HG02938 (cell line): ENCODE data around the gene HS3ST3B1.

ENCODE experiments used
- ATAC-seq: cut with Tn5 transposase; IDR thresholded peaks from one replicate; pipeline ENCODE4 v1.9.1; 2021; ENCODE audit warnings: mild to moderate bottlenecking, moderate library complexity; ENCODE audit not compliant: unreplicated experiment

HS3ST3B1 gene

DNA sequence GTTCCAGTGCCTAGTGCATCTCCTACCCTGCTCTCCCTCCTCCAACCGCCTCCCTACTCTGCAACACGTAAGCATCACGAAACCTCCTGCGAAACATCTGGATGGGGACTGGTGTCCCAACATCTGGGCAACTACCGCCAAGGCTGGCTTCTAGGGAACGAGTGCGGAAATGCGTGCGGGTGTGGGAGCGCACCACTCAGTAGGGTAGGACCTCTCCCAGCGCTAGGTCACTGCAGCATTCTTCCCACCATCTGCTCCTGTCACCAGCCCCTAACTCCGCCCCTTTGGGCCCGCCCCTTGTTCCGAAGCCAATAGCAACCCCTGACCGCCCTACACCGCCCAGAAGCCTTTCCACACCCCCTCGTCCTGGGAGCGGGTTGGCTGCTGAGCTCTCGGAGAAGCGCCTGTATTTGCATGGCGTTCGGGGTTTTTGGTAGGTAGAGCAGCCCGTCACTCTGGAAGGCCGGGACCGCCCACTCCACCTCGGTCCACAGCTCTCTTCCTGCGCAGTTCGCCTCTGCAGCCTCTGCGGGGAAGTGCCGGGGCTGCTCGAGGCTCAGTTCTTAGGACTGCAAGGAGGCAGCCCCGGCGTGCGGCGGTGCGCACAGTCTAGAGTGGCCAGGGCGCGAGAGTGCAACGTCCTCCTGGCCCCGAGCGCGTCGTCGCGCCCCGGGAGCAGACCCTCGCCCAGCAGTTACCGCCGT lies at the start of gene HS3ST3B1:
TSS of gene HS3ST3B1 (plus strand) at position 507 of the 704 bp plus-strand sequence. CDS start 438 bp downstream, outside the sequence.
- peak; percentile 87 for ATAC-seq

DNA sequence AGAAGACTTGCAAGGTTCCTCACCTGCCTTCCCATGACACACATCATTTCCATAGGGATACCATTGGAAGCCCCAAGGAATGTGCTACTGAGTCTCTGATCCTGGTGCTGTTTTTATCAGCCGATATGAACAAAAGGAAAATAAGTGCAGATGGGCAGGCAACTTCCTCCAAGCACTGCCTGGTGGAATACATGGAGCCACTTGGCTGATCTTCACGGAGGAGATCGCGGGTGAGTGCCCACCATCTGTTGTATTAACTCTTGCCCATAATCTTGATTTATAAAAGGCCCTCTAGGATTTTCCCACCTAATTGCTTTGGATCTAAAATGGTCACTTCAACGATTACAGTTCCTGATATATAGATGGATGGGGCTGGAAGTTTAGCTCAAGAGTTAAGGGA lies 39.5 kb upstream of the HS3ST3B1 start:
- ATAC-seq: no peak

DNA sequence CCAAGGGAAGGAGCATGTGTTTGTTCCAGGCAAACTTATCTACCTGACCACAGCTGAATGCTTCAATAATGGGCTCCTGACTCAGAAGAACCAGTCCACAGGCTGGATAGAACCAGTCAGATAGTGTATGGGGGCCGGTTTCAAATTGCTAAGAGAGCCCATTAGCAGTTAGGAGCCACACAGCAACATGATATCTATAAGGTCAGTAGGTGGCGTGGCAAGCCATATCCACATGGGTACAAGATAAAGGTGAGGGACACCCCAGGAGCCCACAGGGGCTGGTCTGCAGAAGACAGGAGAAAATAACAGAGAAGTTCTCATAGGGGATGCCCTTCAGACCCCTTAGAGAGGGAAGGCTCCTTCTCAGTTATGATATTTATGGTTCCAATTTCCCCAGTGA lies 32.6 kb upstream of the HS3ST3B1 start:
- no peak for ATAC-seq

DNA sequence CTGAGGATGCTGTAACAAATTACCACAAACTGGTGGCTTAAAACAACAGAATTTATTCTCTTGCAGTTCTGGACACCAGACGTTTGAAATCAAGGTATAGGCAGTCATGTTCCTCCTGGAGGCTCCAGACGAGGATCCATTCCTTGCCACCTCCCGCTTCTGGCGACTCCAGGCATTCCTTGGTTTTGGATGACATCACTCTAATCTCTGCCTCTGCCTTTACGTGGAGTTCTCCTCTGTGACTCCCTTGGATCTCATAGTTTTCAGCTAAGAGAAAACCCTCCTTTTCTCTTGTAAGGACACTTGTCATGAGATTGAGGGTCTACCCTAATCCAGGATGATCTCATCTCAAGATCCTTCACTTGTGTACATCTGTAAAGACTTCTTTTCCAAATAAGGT lies 31.4 kb upstream of the HS3ST3B1 start:
- no peak for ATAC-seq

DNA sequence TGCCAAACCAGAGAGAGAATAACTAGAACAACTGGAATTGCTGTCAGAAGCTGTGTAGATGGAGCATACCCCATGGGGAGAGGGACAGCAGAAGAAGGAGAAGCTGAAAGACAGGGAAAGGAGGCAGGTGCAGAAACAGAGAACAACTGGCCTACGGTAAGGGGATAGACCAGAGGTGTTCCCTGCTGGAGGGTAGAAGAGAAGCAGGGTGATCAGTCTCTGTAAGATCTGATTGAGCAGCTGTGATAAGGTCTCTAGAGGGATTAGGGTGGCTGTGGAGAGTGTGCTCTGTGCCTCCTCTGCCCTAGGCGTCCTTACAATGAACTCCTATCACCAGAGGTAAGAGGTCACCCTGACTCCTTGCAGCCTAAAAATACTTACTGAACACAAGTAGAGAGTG lies 30.4 kb upstream of the HS3ST3B1 start:
- no peak for ATAC-seq

DNA sequence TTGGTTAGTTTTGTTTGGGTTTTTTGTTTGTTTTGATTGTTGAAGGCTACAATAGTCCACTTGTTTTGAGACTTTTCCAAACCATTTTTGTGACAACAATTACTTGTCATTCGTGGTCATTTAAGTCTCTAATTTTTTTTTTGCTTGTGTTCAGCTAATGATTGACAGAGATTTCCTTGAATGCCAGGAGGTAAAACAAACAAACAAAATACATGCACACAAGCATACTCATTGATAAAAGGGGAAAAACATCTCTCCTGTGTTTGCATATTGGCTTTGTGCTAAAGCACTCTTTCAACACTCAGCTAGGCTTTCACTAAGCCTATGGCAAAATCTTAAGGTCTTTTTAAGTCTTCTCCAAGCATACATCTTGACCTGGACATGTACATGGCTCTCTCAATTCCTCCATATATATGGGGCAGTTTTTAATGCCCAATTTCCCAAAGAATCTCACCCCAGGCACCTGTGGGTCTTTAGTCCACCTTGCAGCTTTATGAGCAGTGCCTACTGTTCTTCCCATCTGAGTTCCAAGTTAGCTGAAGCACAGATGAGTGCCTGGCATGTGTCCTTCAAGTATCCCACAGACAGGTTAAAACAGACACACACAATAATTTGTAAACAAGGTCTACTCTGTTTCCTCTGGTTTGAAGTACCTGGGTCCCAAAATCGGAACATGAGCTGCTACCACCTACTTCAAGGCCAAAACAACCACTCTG lies 24.2 kb upstream of the HS3ST3B1 start:
- no peak for ATAC-seq

DNA sequence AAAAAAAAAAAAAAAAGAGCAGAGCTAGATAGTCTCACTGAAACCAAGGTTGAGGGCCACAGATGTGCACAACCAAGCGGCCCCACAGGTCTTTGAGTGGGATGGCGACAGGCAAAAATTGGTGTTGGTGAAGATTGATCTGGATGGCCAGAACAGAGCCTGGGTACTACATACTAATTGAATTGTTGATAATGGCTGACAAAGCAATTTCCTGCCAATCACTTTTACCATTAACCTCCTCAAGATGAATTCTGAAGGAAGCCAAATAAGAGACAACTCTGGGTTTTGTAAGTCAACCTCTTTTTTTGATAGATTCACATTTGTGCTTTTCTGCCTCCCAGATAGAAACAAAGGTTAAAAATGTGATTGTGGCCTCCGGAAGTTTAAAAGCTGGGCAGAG lies 19.4 kb upstream of the HS3ST3B1 start:
- no peak for ATAC-seq

DNA sequence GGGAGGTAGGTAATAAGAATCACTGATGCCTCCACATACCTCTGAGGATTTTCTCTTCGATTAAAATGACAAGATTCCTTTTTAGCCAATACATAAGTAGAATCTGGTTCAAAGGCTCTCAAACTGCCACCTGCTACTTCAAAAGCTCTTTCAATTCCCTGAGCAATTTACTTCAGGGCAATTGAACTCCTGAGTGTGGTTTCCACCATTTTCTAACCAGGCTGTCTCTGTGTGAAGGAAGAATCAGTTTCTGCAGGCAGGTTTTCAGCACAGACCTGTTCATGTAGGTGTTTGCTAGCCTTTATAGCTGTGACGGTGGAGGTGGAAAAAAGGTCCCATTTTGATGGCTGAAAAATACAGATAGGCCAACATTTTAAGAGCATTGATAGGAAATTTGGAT lies 18.2 kb upstream of the HS3ST3B1 start:
- no peak for ATAC-seq

DNA sequence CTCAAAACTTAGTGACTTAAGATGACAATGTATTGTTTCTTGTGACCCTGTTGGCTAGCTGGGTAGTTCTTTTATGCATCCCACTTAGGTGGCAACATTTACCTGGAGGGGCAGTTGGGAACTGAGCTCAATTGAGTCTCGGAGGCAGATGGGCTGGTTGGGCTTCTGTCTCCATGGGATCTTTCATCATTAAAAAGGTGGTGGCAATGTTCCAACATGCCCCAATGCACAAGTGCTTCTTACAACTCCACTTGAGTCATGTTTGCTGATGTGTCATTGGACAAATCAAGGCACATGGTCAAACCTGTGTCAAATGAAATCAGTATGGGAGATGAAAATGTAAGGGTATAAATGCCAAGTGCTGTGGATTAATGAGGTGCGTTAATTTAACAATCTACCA lies 11.7 kb upstream of the HS3ST3B1 start:
- no peak for ATAC-seq

DNA sequence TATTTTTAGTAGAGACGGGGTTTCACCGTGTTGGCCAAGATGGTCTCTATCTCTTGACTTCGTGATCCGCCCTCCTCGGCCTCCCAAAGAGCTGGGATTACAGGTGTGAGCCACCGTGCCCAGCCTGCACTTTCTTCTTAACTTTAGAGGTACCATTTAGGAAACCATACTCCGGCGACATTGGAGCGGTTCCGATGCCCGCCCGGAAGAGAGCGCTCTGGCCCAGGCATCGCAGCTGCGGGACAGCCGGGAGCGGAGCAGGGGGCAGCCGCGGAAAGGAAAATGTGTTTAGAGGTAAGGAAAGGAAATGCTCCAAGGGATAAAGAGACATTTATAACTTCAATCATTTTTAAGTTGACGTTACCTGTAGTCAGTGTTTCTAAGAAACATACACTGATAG lies 6.0 kb upstream of the HS3ST3B1 start:
- no peak for ATAC-seq

DNA sequence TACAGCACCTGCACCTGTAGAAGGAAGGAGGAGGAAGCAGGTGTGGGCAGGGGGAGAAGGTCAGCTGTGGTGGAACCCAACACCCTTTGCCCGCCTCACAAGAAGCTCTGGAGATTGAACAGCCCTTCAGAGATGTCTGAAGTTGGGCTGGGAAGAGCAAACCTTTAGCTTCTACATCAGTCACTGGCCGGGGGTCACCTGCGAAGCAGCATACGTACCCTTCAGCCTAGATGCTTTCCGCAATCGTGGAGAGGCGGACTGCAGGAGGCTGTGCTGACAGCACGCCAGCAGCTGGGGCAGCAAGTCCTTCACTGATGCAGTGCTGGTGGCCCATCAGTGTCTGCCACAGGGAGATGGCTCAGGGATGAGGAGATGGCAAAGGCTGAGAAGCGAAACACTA lies 5.2 kb upstream of the HS3ST3B1 start:
- no peak for ATAC-seq

DNA sequence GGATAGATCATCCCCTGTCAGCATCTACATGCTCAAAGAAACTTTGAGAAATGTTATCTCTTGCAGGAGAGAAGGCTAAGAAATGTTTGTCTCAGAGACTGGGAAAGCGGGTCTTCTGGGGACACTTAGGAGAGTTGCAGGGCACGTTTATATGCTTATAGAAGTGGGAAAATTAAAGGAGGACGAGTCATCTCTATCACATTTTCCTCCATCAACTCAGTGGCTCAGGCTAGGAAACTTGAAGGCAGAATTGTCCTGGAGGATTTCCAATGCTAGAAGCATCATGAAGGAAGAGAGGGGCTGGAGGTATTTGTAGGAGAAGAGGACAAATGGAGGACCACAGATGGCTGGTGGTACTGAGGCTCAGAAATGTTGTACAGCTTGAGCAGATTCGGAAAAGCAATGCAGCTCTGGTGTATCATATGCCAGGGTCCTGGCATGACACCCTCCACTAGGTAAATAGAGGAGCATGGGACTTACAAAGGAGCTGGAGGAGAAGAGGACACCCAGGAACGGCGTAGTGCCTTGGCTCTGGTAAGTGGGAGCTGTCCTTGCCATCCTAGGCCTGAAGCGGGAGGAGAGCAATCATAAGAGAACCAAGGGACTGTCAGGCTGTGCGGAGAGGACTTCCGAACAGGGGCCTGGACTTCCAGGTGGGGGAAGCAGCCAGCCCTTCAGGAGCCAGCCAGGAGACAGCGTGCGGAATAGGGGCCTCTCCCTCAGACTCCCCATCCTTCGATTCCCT lies 4.5 kb upstream of the HS3ST3B1 start:
- ATAC-seq: no peak

DNA sequence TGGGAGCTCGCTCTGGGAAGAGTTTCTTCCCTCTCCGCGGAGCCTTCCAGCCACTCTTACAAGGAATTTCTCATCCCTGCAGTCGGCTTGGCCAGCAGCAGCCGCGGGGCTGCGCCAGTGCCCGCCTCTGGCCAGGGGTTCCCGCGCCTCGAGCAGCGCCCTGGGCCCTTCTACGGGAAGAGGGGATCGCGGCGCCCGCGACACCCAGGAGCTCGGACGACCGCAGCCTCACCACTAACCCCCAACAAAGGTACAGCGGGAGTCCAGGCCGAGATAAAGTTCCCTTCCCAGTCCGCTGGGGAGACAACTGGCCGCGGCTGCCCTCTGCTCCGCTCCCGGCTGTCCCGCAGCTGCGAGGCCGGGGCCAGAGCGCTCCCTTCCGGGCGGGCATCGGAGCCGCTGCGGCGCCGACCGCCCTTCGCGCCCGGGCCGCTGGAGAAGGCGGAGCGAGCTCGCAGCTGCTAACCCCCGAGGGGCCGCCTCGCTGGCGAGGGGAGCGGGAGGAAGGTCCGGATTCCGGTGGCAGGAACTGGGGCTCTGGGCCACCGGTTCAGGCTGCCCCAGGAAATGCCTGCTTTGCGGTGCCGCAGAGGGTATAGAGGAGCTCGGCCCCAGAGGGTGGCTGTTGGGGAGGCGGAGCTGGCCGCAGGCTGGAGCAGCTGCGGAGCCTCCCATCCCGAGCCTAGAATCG lies 3.6 kb upstream of the HS3ST3B1 start:
- no peak for ATAC-seq

DNA sequence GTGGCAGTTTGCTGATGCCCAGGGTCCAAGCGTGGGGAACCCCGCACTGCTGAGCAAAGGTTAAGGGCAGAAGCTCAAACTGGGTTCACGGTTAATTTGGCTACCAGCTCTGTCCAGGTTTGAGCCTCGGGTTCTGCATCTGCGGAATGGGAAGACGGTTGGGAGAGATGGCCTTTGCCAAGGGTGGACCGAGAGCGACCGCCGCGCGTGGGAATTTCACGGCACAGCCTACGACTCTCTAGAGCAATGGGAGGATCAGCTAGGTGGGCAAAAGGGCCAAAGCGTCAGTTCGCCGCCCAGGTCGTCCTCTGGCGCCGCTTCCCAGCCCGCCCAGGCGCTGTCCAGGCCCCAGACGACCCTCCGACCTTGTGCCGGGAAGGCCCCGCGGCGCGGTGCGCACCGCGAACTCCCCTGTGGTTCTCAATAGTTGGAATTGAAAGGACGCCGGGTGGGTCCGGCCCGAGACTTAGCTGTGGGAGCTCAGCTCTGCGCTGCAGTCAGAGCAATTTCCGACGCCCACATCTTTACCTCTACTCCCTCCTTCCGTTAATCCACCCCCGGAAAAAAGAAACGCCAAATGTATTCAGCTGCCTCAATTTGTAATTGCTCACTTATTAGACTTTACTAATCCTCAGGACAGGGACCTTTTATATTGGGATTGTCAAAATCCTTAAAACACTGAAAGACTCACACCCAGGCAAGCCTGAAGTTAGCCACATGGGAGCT lies 2.5 kb upstream of the HS3ST3B1 start:
- ATAC-seq: no peak

DNA sequence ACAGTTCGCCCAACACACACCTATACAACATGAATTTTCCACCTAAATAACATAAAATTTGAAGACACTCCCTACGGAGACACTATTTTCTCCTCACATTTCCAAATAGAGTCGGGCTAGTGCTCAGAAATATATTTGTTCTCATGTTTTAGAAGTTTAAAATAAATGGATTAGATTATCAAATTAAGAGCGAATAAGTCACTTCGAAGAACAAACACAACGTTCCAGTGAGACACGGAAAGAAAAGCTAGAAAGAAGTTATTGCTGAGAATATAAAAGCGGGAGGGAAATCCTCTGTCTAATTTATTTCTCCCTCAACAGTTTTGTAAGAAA lies 2.0 kb upstream of the HS3ST3B1 start:
- ATAC-seq: no peak

DNA sequence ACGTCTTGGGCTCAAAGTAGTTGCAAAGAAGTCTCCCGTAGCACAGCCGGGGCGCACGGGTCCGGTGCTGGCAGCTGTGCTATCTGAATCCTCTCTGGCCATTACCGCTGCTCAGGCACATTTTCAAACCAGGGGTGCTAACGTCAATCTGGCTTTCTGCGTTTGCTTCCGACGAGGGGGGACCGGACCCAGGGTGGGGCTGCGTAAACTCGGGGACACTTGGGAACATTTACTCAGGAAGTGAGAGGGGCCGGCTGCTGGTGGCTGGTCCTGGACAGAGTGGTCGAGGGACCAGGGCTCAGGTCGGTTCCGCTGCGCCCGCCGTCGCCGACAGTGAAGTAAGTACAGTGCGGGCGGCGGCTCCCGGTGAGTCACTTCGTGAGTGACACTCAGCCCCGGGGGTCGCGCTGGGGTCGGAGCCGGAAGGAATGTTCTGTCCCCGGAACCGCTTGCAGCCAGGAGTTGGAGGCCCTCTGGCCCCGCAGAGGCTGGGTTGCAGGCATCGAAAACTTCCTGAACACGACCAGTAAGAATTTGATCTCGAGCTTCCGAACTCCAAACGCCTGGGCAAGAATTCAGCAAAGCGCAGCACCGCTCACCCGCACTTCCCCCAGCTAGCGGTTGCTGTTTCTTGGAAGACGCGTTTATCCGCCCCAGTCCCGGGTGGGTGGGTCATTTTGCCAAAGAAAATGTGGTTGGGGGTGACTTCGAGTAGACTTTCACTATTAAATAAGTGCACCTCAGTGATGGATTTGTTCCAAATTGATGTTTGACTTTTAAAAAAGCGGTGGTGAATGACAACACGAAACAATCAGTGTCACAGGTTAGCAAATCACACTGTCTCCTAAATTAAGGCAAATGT lies 1.4 kb upstream of the HS3ST3B1 start:
- no peak for ATAC-seq

DNA sequence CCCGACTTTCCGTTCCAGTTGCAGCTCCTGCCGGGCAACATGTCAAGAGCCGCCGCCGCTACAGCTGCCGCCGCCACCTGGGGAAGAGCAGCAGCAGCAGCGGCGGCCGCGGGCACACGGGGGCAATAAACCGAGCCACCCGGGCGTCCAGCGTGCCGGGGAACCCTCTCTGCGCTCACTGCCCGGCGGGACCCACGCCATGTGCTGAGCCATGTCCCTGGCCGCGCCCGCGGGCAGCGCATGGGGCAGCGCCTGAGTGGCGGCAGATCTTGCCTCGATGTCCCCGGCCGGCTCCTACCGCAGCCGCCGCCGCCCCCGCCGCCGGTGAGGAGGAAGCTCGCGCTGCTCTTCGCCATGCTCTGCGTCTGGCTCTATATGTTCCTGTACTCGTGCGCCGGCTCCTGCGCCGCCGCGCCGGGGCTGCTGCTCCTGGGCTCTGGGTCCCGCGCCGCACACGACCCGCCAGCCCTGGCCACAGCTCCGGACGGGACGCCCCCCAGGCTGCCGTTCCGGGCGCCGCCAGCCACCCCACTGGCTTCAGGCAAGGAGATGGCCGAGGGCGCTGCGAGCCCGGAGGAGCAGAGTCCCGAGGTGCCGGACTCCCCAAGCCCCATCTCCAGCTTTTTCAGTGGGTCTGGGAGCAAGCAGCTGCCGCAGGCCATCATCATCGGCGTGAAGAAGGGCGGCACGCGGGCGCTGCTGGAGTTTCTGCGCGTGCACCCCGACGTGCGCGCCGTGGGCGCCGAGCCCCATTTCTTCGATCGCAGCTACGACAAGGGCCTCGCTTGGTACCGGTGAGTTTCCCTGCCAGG lies 604 bp downstream of the HS3ST3B1 start:
- ATAC-seq: no peak

DNA sequence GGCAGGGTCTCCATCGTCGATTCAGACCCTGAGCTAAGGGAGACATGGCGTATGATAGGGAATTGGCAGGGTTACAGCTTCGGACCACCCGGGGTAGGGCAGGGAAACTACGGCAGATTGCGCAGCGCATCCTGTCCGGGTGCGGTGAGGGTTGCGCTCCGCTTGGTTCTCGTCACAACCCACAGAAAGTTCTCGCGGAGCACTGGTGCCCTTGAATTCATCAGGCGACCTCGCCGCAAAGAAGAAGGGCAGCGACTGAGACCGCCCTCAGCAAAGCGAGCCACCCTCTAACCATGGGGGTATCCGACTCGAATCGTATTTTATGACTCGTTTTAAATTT lies 1.2 kb downstream of the HS3ST3B1 start:
- peak; percentile 27 for ATAC-seq

DNA sequence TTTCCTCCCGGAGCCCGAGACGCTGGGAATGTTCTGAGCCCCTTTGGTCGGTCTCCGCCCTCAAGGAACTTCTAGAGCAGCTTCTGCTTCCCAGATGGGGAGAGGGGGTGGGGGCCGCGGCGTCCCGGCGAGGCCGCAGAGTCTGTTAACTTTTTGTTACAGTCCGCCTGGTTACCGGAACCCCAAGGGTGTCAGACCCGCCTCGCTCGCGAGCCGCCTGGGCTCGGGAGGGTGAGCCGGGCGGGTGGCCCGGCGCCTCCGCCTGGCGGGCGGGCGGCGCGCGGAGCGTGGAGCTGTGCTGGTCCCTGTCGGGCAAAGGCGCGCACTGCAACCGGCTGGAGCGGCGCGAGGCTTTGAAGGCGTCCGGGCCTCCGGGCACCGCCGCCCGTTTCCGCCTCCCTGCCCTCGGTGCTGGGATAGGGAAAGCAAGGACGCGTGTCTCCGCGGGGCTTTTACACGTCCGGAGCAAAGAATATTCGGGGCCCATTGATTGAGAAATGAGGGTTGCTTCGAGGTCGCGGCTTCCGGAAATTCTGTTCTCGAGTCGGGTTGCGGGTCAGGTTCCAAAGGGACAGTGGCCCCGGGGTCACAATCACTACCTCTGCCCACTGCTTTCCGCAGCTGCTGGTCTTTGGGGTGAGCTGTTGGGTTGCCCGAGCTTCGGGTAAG lies 1.7 kb downstream of the HS3ST3B1 start:
- ATAC-seq: peak; percentile 49
